HepG2 (cell line): ENCODE results near the gene CALU. TPM values are rescaled to one million over a fixed set of nuclear protein-coding genes. Genes with fewer than 3 reads are reported as not detected.
A peak's percentile ranks its signal among the peaks of the same experiment; 100 is the strongest.

Experiments
- ATAC-seq: fragments of 200-7000 bp; cut with Tn5 transposase; 3 replicates; pipeline ENCODE4 v1.9.1; 2020; ENCODE audit warnings: mild to moderate bottlenecking, moderate library complexity
- BruUV-seq: library from RNA; stranded (reverse); fragments of 400-500 nt; replicated peaks from 2 replicates; lab custom pipeline; 2021; lab: Mats Ljungman, UMichigan
- CTCF ChIA-PET: fragments of 300-600 bp; formaldehyde crosslinking; extraction: SDS; loops from one replicate; lab custom pipeline; 2021; ENCODE audit warnings: low total read pairs, inconsistent platforms, low intra/inter-chr PET ratio; lab: Yijun Ruan, JAX
- POLR2A ChIA-PET: fragments of 350-600 bp; sonication (Branson Sonifier 250); formaldehyde crosslinking; loops from one replicate; lab custom pipeline; 2020; ENCODE audit warnings: antibody characterized with exemption, inconsistent platforms; lab: Yijun Ruan, JAX
- DNase-seq: peaks from one replicate; pipeline ENCODE4 v3.0.0-alpha.2; 2015; ENCODE audit warnings: low spot score
- FAIRE-seq: peaks from 3 replicates; lab custom pipeline; 2011; peaks lifted over from hg19 to GRCh38; lab: Jason Lieb, UNC
- H2AFZ ChIP-seq: one replicate; pipeline ENCODE4 v1.6.1; 2011; ENCODE audit warnings: low read length, inconsistent platforms
- H3K27ac ChIP-seq: fragments of 300-600 bp; 3 replicates; pipeline ENCODE4 v1.8.0; 2011; ENCODE audit warnings: mixed run types, mild to moderate bottlenecking, mixed read lengths, low read length, inconsistent platforms; ENCODE audit not compliant: insufficient read depth; ENCODE audit errors: extremely low read length
- H3K27me3 ChIP-seq, 2 experiments: fragments of 200-600 bp in 1 of 2; 2 replicates in 1 of 2; 3 replicates in 1 of 2; pipeline versions ENCODE4 v1.6.0 to v1.8.0; 2011; ENCODE audit warnings: low read length in 2 of 2, mild to moderate bottlenecking in 2 of 2, moderate library complexity in 2 of 2, inconsistent platforms in 1 of 2; ENCODE audit not compliant: insufficient read depth in 2 of 2, control insufficient read depth in 1 of 2
- H3K36me3 ChIP-seq, 2 experiments: fragments of 200-600 bp in 1 of 2; replicated peaks in 1 of 2; 2 replicates in 1 of 2; 3 replicates in 1 of 2; pipeline versions ENCODE4 v1.5.1 to v1.8.0; 2011; ENCODE audit warnings: low read length in 2 of 2, inconsistent platforms in 1 of 2; ENCODE audit not compliant: insufficient read depth in 2 of 2, control insufficient read depth in 1 of 2
- H3K4me1 ChIP-seq: 2 replicates; pipeline ENCODE4 v1.5.1; 2012; ENCODE audit warnings: low read length, inconsistent platforms; ENCODE audit not compliant: insufficient read depth
- H3K4me2 ChIP-seq: 2 replicates; pipeline ENCODE4 v1.6.0; 2011; ENCODE audit warnings: low read depth, low read length, inconsistent platforms
- H3K4me3 ChIP-seq, 3 experiments: fragments of 200-600 bp in 1 of 3; sonication (generic), shearing (Covaris generic) in 1 of 3; replicated peaks in 1 of 3; 2 replicates each; pipeline ENCODE4 v1.5.1; 2011 to 2016; ENCODE audit warnings: low read length in 3 of 3, inconsistent platforms in 2 of 3, low read depth in 2 of 3, mild to moderate bottlenecking in 2 of 3, control low read depth in 1 of 3, mixed read lengths in 1 of 3; ENCODE audit not compliant: insufficient read depth in 1 of 3
- H3K79me2 ChIP-seq: one replicate; pipeline ENCODE4 v1.6.1; 2011; ENCODE audit warnings: low read length, inconsistent platforms; ENCODE audit not compliant: insufficient read depth
- H3K9ac ChIP-seq: 2 replicates; pipeline ENCODE4 v1.6.0; 2011; ENCODE audit warnings: mild to moderate bottlenecking, low read depth, low read length, inconsistent platforms; ENCODE audit not compliant: insufficient read depth
- H3K9me3 ChIP-seq: 2 replicates; pipeline ENCODE4 v1.5.1; 2012; ENCODE audit warnings: mild to moderate bottlenecking, low read length
- H4K20me1 ChIP-seq: 2 replicates; pipeline ENCODE4 v1.6.0; 2011; ENCODE audit warnings: inconsistent platforms, mild to moderate bottlenecking, low read length, moderate library complexity; ENCODE audit not compliant: insufficient read depth
- ATF7 ChIP-seq, 2 experiments: fragments of 450-650 bp in 1 of 2; sonication (generic) in 1 of 2; formaldehyde crosslinking in 1 of 2; IDR thresholded peaks; 2 replicates each; pipeline versions ENCODE4 v1.4.0 to v1.6.1; 2016 to 2020; ENCODE audit warnings: antibody characterized with exemption in 1 of 2, mild to moderate bottlenecking in 1 of 2, missing genetic modification reagents in 1 of 2
- BHLHE40 ChIP-seq: IDR thresholded peaks from 2 replicates; pipeline ENCODE4 v1.6.1; 2011; ENCODE audit warnings: low read length, improper control_type of control experiment
- CREB3 ChIP-seq: sonication (generic); formaldehyde crosslinking; IDR thresholded peaks from 2 replicates; pipeline ENCODE4 v1.5.0; 2020; ENCODE audit warnings: missing genetic modification reagents
- FOSL2 ChIP-seq: sonication (generic); formaldehyde crosslinking; IDR thresholded peaks from 2 replicates; pipeline ENCODE4 v1.4.0; 2020; ENCODE audit warnings: missing genetic modification reagents
- IKZF1 ChIP-seq: fragments of 450-650 bp; IDR thresholded peaks from 2 replicates; pipeline ENCODE4 v1.7.1; 2016
- JDP2 ChIP-seq: sonication (generic); formaldehyde crosslinking; IDR thresholded peaks from 2 replicates; pipeline ENCODE4 v1.8.1; 2022; ENCODE audit warnings: missing genetic modification reagents, borderline replicate concordance
- MAFG ChIP-seq: sonication (generic); formaldehyde crosslinking; IDR thresholded peaks from 2 replicates; pipeline ENCODE4 v1.5.1; 2020; ENCODE audit warnings: mild to moderate bottlenecking, missing genetic modification reagents
- PLSCR1 ChIP-seq: sonication (generic); formaldehyde crosslinking; IDR thresholded peaks from 2 replicates; pipeline ENCODE4 v1.5.0; 2020; ENCODE audit warnings: missing genetic modification reagents, mild to moderate bottlenecking, borderline replicate concordance
- SMAD9 ChIP-seq: sonication (generic); formaldehyde crosslinking; IDR thresholded peaks from 2 replicates; pipeline ENCODE4 v1.5.1; 2020; ENCODE audit warnings: mild to moderate bottlenecking, missing genetic modification reagents
- SNAPC5 ChIP-seq: sonication (generic); formaldehyde crosslinking; IDR thresholded peaks from 2 replicates; pipeline ENCODE4 v1.8.1; 2023; ENCODE audit warnings: mild to moderate bottlenecking, missing genetic modification reagents, borderline replicate concordance
- THAP8 ChIP-seq: sonication (generic); formaldehyde crosslinking; IDR thresholded peaks from 2 replicates; pipeline ENCODE4 v1.5.1; 2020; ENCODE audit warnings: missing genetic modification reagents, mild to moderate bottlenecking, borderline replicate concordance
- ZNF124 ChIP-seq: sonication (generic); formaldehyde crosslinking; IDR thresholded peaks from 2 replicates; pipeline ENCODE4 v1.4.0; 2020; ENCODE audit warnings: missing genetic modification reagents
- ZNF558 ChIP-seq: sonication (generic); formaldehyde crosslinking; IDR thresholded peaks from 2 replicates; pipeline ENCODE4 v1.9.0; 2022; ENCODE audit warnings: mild to moderate bottlenecking, missing genetic modification reagents, borderline replicate concordance
- ZNF644 ChIP-seq: IDR thresholded peaks from 2 replicates; pipeline ENCODE4 v1.6.1; 2016; ENCODE audit warnings: low read depth
- ZNF780A ChIP-seq: sonication (generic); formaldehyde crosslinking; IDR thresholded peaks from 2 replicates; pipeline ENCODE4 v1.8.0; 2022; ENCODE audit warnings: mild to moderate bottlenecking, missing genetic modification reagents, moderate library complexity
- WGBS: methylation state at CpG from one replicate; pipeline ENCODE4 v1.1.6; 2017; ENCODE audit warnings: low lambda C conversion rate; 5-methylcytosine and 5-hydroxymethylcytosine counted together
- in situ Hi-C: cut with HindIII; loops from 2 replicates; pipeline ENCODE4 v1.10.0; 2017; ENCODE audit warnings: low pct_unique_long_range_greater_than_20kb; ENCODE audit not compliant: extremely low pct_ligation_motif_present
- intact Hi-C: fragments of 100-400 bp; cut with micrococcal nuclease; formaldehyde crosslinking; loops from one replicate; pipeline ENCODE4 v1.10.0; 2022; ENCODE audit not compliant: unreplicated experiment
- polyA plus RNA-seq, 8 experiments: library from polyadenylated mRNA; depleted of rRNA in 3 of 8; stranded (reverse) in 7 of 8; unstranded in 1 of 8; fragments of >200 nt; fragmentation: Illumina TruSeq in 4 of 8; extraction: Trizol in 4 of 8; gene quantifications; 2 replicates each; pipeline versions ENCODE4 v1.2.1 to v1.2.3, GENCODE V29; 2011 to 2016; ENCODE audit warnings: low read depth in 4 of 8, missing spikeins in 1 of 8, mixed read lengths in 1 of 8; ENCODE audit not compliant: insufficient read depth in 1 of 8
- total RNA-seq, 5 experiments: library from RNA; depleted of rRNA; stranded (reverse); fragments of >200 nt; fragmentation: Illumina TruSeq; extraction: Trizol; gene quantifications; 2 replicates each; pipeline ENCODE4 v1.2.3, GENCODE V29; 2016; ENCODE audit warnings: low read depth in 1 of 5

The CALU gene
- total and polyA plus RNA-seq, 2 of the 13 experiments (the other 11 are each of a cell fraction or from before 2014, with no cell fraction given): 198 to 252 TPM

GRCh38 chr7:128707752-128708151, 31.4 kb upstream of the CALU start:
- H3K36me3 ChIP-seq: no peaks in the 10 kb centered on the region

More at GRCh38 chr7:128707752-128708151, 31.4 kb upstream of the CALU start:
- Histone ChIP-seq H3K9me3 (no peaks in the 10 kb centered on the region), H3K9ac (no peak overlapping the region), H3K27ac (no peak overlapping the region), H3K4me1 (peaks cover 6% of the 10 kb centered on the region), H3K4me3 (no peak overlapping the region), H3K27me3 (peaks cover 0 to 20% of the 10 kb centered on the region in 2 experiments; a peak in 2 of 5 replicates), H3K4me2 (no peak overlapping the region), H4K20me1 (no peaks in the 10 kb centered on the region), H2AFZ (no peak overlapping the region), H3K79me2 (no peaks in the 10 kb centered on the region)
- TF ChIP-seq PLSCR1 (CRISPR knock-in tag): no peak
- no peak for TF ChIP-seq SMAD9 (CRISPR knock-in tag)
- TF ChIP-seq IKZF1: 0 out of 2 replicates have a peak, but pooled peaks have one; percentile 22
- TF ChIP-seq BHLHE40: no peak
- no peak for TF ChIP-seq SNAPC5 (CRISPR knock-in tag)
- TF ChIP-seq MAFG (CRISPR knock-in tag): no peak
- no peak for TF ChIP-seq THAP8 (CRISPR knock-in tag)
- TF ChIP-seq ZNF644: no peak
- TF ChIP-seq ZNF558 (CRISPR knock-in tag): no peak
- TF ChIP-seq FOSL2 (CRISPR knock-in tag): no peak
- TF ChIP-seq ATF7 (IDR thresholded peaks at IDR 0.05): peak; percentile 28; the same call in 1 of the 2 replicates
- no peak for TF ChIP-seq ATF7 (CRISPR knock-in tag; IDR thresholded peaks at IDR 0.05)
- TF ChIP-seq JDP2: no peak
- no peak for TF ChIP-seq ZNF780A
- TF ChIP-seq CREB3 (CRISPR knock-in tag): no peak
- no peak for TF ChIP-seq ZNF124 (CRISPR knock-in tag)
- in situ Hi-C loops: no loop called here
- DNase-seq (no peak), ATAC-seq (no peak), FAIRE-seq (no peak)
- 5% methylated on average over 1 of the region's 1 CpG for WGBS
- intact Hi-C loops: no loop called here
- BruUV-seq: no TSS peak
- ChIA-PET POLR2A (no interaction called here), CTCF (no interaction called here)
